Stimulated activated CD4-positive, alpha-beta T cell treated with anti-CD3 and anti-CD28 coated beads, TNF-alpha, amount 100 ng/mL, for 24 hours (primary cell): ENCODE measurements around the gene ZNF410.
"Not testable (repeated sequence)": the region's sequence is repeated elsewhere in the genome, so short reads cannot be mapped to it uniquely, and the experiment has no call there.

Experiments used
- DNase-seq, 3 experiments: peaks; one replicate each; pipeline ENCODE4 v3.0.0-alpha.2; 2020; ENCODE audit warnings: low read depth in 3 of 3

Gene ZNF410, protein sequence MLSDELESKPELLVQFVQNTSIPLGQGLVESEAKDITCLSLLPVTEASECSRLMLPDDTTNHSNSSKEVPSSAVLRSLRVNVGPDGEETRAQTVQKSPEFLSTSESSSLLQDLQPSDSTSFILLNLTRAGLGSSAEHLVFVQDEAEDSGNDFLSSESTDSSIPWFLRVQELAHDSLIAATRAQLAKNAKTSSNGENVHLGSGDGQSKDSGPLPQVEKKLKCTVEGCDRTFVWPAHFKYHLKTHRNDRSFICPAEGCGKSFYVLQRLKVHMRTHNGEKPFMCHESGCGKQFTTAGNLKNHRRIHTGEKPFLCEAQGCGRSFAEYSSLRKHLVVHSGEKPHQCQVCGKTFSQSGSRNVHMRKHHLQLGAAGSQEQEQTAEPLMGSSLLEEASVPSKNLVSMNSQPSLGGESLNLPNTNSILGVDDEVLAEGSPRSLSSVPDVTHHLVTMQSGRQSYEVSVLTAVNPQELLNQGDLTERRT

GRCh38 chr14:73886449-73887317 lies at the start of gene ZNF410:
TSS of gene ZNF410 (plus strand) at chr14:73886859. CDS start at chr14:73892176, 5,317 bp downstream.
- peak; percentile 80 to 96 (median 80) for DNase-seq

DNA sequence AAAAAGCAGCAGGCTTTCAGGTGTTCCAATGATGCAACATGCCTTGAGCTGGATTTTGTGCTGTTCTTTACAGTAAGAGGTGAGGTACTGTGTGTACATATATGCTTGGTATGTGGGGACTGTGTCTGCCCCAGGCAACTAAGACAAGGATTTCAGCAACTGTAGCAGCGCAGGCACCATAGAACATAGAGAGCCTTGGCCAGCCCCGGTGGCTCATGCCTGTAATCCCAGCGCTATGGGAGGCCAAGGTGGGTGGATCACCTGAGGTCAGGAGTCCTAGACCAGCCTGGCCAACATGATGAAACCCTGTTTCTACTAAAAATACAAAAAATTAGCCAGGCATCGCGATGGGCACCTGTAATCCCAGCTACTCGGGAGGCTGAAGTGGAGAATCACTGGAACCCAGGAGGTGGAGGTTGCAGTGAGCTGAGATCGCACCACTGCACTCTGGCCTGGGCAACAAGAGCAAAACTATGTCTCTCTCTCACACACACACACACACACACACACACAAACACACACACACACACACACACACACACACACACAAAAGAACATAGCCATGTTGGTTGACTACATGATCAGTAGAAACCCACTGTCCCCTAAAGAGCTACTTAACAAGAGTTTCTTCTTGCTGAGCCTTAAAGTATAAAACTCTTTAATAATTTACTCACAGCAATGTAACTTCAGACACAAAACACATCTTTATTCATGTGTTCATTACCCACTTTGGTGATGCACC lies 48.2 kb upstream of the ZNF410 start:
- DNase-seq, result not testable (repeated sequence)

- no peak for DNase-seq
Measured at GRCh38 chr14:73842201-73842600, 44.5 kb upstream of the ZNF410 start.

DNA sequence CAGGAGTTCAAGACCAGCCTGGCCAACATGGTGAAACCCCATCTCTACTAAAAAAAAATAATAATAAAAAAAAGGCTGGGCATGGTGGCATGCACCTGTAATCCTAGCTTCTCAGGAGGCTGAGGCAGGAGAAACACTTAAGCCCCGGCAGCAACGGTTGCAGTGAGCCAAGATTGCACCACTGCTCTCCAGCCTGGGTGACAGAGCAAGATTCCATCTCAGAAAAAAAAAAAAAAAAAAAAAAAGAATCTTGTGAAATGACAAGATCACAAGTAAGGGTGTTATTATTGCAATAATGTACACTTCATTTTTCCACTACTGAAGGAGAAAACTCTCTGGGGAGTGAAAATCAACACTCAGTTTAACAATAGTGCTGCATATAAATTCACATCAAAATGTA lies 43.8 kb upstream of the ZNF410 start:
- no peak for DNase-seq

GRCh38 chr14:73843296-73843695 lies 43.4 kb upstream of the ZNF410 start:
- no peak for DNase-seq

DNA sequence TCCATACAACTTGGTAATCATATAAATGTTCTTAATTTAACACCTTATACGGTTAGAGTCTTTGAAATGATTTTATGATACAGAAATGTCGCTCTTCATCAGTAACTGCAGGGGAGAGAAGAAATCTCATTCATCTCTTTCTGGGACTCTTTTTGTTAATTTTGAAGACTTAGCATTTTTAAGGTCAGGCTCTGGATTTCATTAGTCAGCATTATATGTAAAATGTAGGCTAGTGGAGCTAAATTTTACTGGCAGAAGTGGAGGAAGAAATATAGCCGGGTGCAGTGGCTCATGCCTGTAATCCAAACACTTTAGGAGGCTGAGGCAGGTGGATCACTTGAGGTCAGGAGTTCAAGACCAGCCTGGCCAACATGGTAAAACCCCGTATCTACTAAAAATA lies 39.7 kb upstream of the ZNF410 start:
- DNase-seq, result no peak

DNA sequence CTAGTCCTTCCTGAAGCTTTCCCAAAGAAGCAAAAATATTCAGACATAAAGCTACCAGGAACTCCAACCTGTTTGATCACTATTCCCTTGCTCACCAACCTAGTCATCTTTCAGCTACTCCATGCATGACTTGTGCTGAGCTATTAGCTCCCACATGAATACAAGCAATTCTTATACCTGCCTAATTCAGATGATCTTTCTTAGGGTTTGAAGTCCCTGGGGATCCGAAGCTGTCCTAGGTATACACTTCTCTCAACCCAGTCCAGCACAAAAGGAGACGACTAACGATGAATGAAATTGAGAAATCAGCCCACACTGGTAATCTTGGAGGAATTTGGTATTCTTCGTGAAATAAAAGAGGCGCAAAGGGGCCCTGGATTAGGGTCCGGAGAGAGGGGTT lies 35.7 kb upstream of the ZNF410 start:
- no peak for DNase-seq

DNA sequence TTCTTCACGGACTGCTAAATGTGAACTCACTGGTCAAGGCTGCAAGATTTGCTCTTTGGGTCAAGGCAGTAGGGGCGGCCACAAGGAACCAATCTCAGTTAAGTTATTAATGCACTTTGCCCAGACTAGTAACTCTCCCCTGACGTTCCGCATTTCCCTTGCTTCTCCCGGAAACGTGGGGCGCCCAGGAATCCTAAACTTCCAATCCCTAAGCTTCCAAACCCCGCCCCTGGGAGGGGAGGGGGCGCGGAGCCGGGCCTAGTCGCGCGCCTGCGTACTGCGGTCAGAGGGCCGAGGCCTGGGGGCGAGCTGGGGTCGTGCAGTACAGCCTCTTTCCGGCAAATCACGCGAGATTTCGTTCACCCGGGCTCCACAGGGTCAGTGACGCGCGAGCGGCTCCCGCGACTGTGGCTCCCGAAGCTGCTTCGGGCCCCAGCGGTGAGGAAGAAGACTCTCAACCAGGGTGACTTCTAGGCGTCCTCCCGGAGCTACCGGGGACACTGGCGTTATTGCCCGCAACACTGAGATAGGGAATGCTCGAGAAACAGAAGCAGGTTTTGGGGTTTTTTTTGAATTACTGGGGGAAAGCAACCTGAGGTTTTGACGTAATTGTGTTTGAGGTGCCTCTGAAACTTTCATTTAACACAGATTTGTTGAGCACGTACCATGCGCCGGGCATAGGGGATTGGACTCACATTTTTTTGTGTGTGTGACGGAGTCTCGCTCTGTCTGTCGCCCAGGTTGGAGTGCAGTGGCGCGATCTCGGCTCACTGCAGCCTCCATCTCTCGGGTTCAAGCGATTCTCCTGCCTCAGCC lies 34.9 kb upstream of the ZNF410 start, which contains the start of gene PTGR2:
TSS of gene PTGR2 (plus strand) at position 265 of the 816 bp plus-strand sequence. CDS start 7,032 bp downstream, outside the sequence.
- DNase-seq, result peak; percentile 69 to 87 (median 78)

DNA sequence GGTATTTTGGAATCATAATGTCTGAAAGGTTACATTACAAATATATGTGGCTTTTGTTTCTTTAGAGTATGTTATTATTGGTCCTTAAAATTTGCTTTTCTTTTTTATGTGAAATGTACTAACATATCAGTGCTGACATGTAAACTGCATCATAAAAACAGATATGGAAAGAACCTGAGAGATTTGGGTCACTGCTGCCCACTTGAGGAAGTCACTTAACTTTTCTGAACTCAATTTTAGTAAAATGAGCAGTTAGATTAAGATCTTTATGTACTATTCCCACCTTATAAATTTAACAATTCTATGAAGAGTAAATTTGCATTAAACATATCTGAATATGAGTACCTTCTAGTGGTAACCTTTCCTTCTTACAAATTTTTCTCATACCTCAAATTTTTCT lies 27.5 kb upstream of the ZNF410 start:
- DNase-seq, result no peak

GRCh38 chr14:73861073-73861472 lies 25.6 kb upstream of the ZNF410 start:
- DNase-seq, result no peak

- DNase-seq, result no peak
Measured at GRCh38 chr14:73862480-73862879, 24.2 kb upstream of the ZNF410 start.

DNA sequence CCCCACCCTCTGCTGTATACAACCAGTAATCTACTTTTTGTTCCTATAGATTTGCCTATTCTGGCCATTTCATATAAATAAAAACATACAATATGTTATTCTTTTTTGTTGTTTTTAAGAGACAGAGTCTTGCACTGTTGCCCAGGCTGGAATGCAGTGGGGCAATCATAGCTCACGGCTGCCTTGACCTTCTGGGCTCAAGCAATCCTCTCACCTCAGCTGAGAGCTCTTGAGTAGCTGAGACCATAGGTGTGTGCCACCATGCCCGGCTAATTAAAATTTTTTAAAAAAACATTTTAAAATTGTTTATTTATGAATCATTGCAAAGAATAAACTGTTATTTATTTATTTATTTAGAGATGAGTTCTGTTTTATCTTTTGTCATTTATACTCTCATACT lies 23.4 kb upstream of the ZNF410 start:
- no peak for DNase-seq

- no peak for DNase-seq
Measured at GRCh38 chr14:73865534-73866113, 21.0 kb upstream of the ZNF410 start.

DNA sequence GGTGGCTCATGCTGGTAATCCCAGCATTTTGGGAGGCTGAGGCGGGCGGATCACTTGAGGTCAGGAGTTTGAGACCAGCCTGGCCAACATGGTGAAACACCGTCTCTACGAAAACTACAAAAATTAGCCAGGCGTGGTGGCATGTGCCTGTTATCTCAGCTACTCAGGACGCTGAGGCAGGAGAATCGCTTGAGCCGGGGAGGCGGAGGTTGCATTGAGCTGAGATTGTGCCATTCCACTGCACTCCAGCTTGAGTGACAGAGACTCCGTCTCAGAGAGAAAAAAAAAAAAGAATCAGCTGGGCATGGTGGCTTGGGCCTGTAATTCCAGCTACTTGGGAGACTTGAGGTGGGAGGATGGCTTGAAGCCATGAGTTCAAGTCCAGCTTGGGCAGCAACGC lies 16.9 kb upstream of the ZNF410 start:
- not testable (repeated sequence) for DNase-seq

GRCh38 chr14:73870525-73871235 lies 16.0 kb upstream of the ZNF410 start:
- DNase-seq, result no peak

DNA sequence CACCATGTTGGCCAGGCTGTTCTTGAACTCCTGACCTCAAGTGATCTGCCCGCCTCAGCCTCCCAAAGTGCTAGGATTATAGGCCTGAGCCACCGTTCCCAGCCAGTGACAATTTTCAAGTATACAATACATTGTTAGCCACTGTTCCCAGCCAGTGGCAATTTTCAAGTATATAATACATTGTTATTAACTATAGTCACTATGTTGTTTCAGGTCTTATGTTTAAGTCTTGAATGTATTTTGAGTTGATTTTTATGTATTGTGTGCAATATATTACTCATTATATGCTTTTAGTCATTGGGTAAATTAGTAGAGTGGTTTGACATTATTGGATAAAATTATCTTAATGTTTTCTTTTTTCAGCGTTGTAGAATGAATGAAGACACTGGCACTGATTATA lies 13.0 kb upstream of the ZNF410 start:
- DNase-seq, result no peak

- DNase-seq, result no peak
Measured at GRCh38 chr14:73877790-73878189, 8.9 kb upstream of the ZNF410 start.

- no peak for DNase-seq
Measured at GRCh38 chr14:73878436-73878835, 8.2 kb upstream of the ZNF410 start.

DNA sequence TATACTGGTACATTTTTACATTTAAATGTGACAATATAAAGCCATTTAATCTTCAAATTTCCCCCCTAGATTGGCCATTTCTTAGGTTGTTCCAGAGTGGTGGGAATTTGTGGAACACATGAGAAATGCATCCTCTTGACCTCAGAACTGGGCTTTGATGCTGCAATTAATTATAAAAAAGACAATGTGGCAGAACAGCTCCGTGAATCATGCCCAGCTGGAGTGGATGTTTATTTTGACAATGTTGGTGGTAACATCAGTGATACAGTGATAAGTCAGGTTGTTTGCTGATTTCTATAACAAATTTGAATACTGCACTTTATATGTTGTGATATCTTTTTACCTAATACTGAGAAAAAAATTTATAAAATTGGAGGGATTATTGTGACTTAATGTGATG lies 7.6 kb upstream of the ZNF410 start:
- no peak for DNase-seq
